ENCODE results near the gene POLD4.

Gene POLD4

GRCh38 chr11:67379061-67380058 lies 26.0 kb upstream of the POLD4 start:
- no peak for TF ChIP-seq CTCF (IDR thresholded peaks at IDR 0.05; ENCODE audit: borderline replicate concordance, control extremely low read depth, extremely low read depth, insufficient read depth, missing control alignments)
- in situ Hi-C loops (cut with MboI; ENCODE audit: low sequenced_read_pairs, unreplicated experiment): loop anchor here (10.0 kb wide), 2 partner anchors 115 to 125 kb away; partner anchors contain the start of genes CDK2AP2, GRK2 and PITPNM1
- no peak for DNase-seq (ENCODE audit: low spot score)

- in situ Hi-C loops (cut with MboI; ENCODE audit: low sequenced_read_pairs, unreplicated experiment): no loop called here
- TF ChIP-seq CTCF (IDR thresholded peaks at IDR 0.05; ENCODE audit: borderline replicate concordance, control extremely low read depth, extremely low read depth, insufficient read depth, missing control alignments): no peak
- no peak for DNase-seq (ENCODE audit: low spot score)
These were observed 25.2 kb upstream of the POLD4 start for GRCh38 chr11:67378544-67378943.

GRCh38 chr11:67376873-67377808 lies 23.8 kb upstream of the POLD4 start:
- in situ Hi-C loops (cut with MboI; ENCODE audit: low sequenced_read_pairs, unreplicated experiment): no loop called here
- no peak for DNase-seq (ENCODE audit: low spot score)

GRCh38 chr11:67376063-67376820 lies 22.9 kb upstream of the POLD4 start:
- no peak for DNase-seq (ENCODE audit: low spot score)
- in situ Hi-C loops (cut with MboI; ENCODE audit: low sequenced_read_pairs, unreplicated experiment): no loop called here
- no peak for TF ChIP-seq CTCF (IDR thresholded peaks at IDR 0.05; ENCODE audit: borderline replicate concordance, control extremely low read depth, extremely low read depth, insufficient read depth, missing control alignments)

More at GRCh38 chr11:67376873-67377808, 23.8 kb upstream of the POLD4 start:
- no peak for TF ChIP-seq CTCF (IDR thresholded peaks at IDR 0.05; ENCODE audit: borderline replicate concordance, control extremely low read depth, extremely low read depth, insufficient read depth, missing control alignments)

GRCh38 chr11:67375320-67376055 lies 22.1 kb upstream of the POLD4 start:
- no peak for TF ChIP-seq CTCF (IDR thresholded peaks at IDR 0.05; ENCODE audit: borderline replicate concordance, control extremely low read depth, extremely low read depth, insufficient read depth, missing control alignments)
- DNase-seq (ENCODE audit: low spot score): no peak
- in situ Hi-C loops (cut with MboI; ENCODE audit: low sequenced_read_pairs, unreplicated experiment): no loop called here
